Stimulated activated naive CD4-positive, alpha-beta T cell (primary cell): ENCODE data around the gene SNX25.

Source experiments
- DNase-seq, 6 experiments: peaks; one replicate each; lab custom pipeline; 2025; lab: John Stamatoyannopoulos, UW

The SNX25 gene

DNA sequence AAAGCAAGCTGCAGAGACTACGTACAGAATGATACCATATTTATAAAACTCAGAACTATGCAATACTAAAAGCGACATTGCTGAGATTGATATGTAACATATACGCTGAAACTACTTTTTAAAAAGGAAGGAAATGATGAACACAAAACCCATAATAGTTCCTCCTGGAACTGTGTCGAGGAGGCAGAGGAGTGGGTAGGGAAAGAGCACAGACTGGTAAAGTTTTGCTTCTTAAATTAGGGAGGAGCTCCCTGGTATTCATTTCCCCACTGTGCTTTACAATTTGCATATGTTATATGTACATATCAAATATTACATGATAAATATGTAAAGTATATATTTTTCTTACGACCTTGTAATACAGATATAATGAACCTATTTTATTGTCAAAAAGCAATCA, 202.5 kb downstream of the SNX25 start:
- DNase-seq: no peak

- no peak for DNase-seq
Measured at GRCh38 chr4:185412412-185412811, 203.0 kb downstream of the SNX25 start.
